KMS-11 (cell line): Measurements from ENCODE around the gene ANTKMT.

Source experiments
- H2AFZ ChIP-seq: fragments of 200-600 bp; sonication (generic); 2 replicates; pipeline ENCODE4 v1.6.1; 2016; ENCODE audit warnings: antibody characterized with exemption, mixed run types, low read depth
- H3K27ac ChIP-seq: fragments of 200-600 bp; sonication (generic); 2 replicates; pipeline ENCODE4 v1.6.1; 2016; ENCODE audit warnings: mild to moderate bottlenecking, mixed run types
- H3K27me3 ChIP-seq: fragments of 200-600 bp; sonication (generic); 2 replicates; pipeline ENCODE4 v1.6.1; 2017; ENCODE audit warnings: mild to moderate bottlenecking, low read depth, mixed run types, moderate library complexity; ENCODE audit not compliant: insufficient read depth
- H3K36me3 ChIP-seq: fragments of 200-600 bp; sonication (generic); 2 replicates; pipeline ENCODE4 v1.6.1; 2017; ENCODE audit warnings: mild to moderate bottlenecking, mixed run types; ENCODE audit not compliant: insufficient read depth
- H3K4me1 ChIP-seq: fragments of 200-600 bp; sonication (generic); 2 replicates; pipeline ENCODE4 v1.6.1; 2016; ENCODE audit warnings: mild to moderate bottlenecking, low read depth, mixed run types; ENCODE audit not compliant: poor library complexity, severe bottlenecking
- H3K4me2 ChIP-seq: fragments of 200-600 bp; sonication (generic); 2 replicates; pipeline ENCODE4 v1.7.0; 2016; ENCODE audit warnings: mild to moderate bottlenecking, mixed run types
- H3K4me3 ChIP-seq: fragments of 200-600 bp; sonication (generic); IDR thresholded peaks from 2 replicates; pipeline ENCODE4 v1.6.1; 2017; ENCODE audit warnings: low read depth, low read length, mixed read lengths; ENCODE audit not compliant: insufficient read depth
- H3K79me2 ChIP-seq: fragments of 200-600 bp; sonication (generic); 2 replicates; pipeline ENCODE4 v1.6.1; 2016; ENCODE audit warnings: low read depth, mixed run types; ENCODE audit not compliant: insufficient read depth
- H3K9ac ChIP-seq: fragments of 200-600 bp; sonication (generic); 2 replicates; pipeline ENCODE4 v1.6.1; 2016; ENCODE audit warnings: mild to moderate bottlenecking, mixed run types
- H4K20me1 ChIP-seq: fragments of 200-600 bp; sonication (generic); 2 replicates; pipeline ENCODE4 v1.6.1; 2016; ENCODE audit warnings: mild to moderate bottlenecking, mixed run types; ENCODE audit not compliant: insufficient read depth
- CTCF ChIP-seq: fragments of 200-600 bp; sonication (generic); conservative IDR thresholded peaks from 2 replicates; pipeline ENCODE4 v1.6.1; 2017; ENCODE audit warnings: low read depth, mild to moderate bottlenecking, antibody characterized with exemption, low read length, moderate library complexity, mixed read lengths

The ANTKMT gene

GRCh38 chr16:681746-682427, 39.1 kb upstream of the ANTKMT start:
- H3K79me2 ChIP-seq: peaks cover 18% of the 10 kb centered on the region
- peak overlapping the region; percentile 91 for H3K4me2 ChIP-seq
- no peak overlapping the region for H2AFZ ChIP-seq
- no peaks in the 10 kb centered on the region for H3K27me3 ChIP-seq
- no peaks in the 10 kb centered on the region; the same call in 1 of the 2 replicates for H3K36me3 ChIP-seq
- no peak for TF ChIP-seq CTCF
- H3K9ac ChIP-seq: no peak overlapping the region
- H3K4me1 ChIP-seq: no peaks in the 10 kb centered on the region
- H4K20me1 ChIP-seq: no peaks in the 10 kb centered on the region
- no peak overlapping the region for H3K4me3 ChIP-seq
- H3K27ac ChIP-seq: no peak overlapping the region

GRCh38 chr16:682493-683395, 38.2 kb upstream of the ANTKMT start:
- no peak overlapping the region for H3K4me3 ChIP-seq
- H3K36me3 ChIP-seq: no peaks in the 10 kb centered on the region; the same call in 1 of the 2 replicates
- no peaks in the 10 kb centered on the region for H3K27me3 ChIP-seq
- no peak overlapping the region for H3K9ac ChIP-seq
- H3K79me2 ChIP-seq: peaks cover 18% of the 10 kb centered on the region
- H3K4me1 ChIP-seq: no peaks in the 10 kb centered on the region
- no peaks in the 10 kb centered on the region for H4K20me1 ChIP-seq
- no peak overlapping the region for H2AFZ ChIP-seq
- H3K27ac ChIP-seq: no peak overlapping the region
- H3K4me2 ChIP-seq: no peak overlapping the region
- no peak for TF ChIP-seq CTCF

GRCh38 chr16:683396-684070, 37.4 kb upstream of the ANTKMT start:
- Histone ChIP-seq H3K4me2 (no peak overlapping the region), H3K9ac (no peak overlapping the region), H3K27me3 (no peaks in the 10 kb centered on the region), H3K4me1 (no peaks in the 10 kb centered on the region), H3K4me3 (no peak overlapping the region), H2AFZ (no peak overlapping the region), H3K27ac (no peak overlapping the region), H4K20me1 (no peaks in the 10 kb centered on the region), H3K79me2 (peaks cover 18% of the 10 kb centered on the region), H3K36me3 (no peaks in the 10 kb centered on the region; the same call in 1 of the 2 replicates)
- TF ChIP-seq CTCF: no peak

GRCh38 chr16:684071-684794, 36.7 kb upstream of the ANTKMT start, which contains the start of gene JMJD8:
JMJD8 (minus strand) TSS chr16:684334; CDS start chr16:684319, 15 bp downstream.
- Histone ChIP-seq H3K4me1 (peaks cover under 1% of the 10 kb centered on the region), H3K79me2 (peaks cover 18% of the 10 kb centered on the region), H4K20me1 (no peaks in the 10 kb centered on the region), H3K36me3 (no peaks in the 10 kb centered on the region; the same call in 1 of the 2 replicates), H3K9ac (no peak within 1 kb of the TSS), H3K4me2 (no peak within 1 kb of the TSS), H3K27me3 (no peaks in the 10 kb centered on the region), H2AFZ (no peak within 1 kb of the TSS), H3K4me3 (no peak within 1 kb of the TSS), H3K27ac (no peak within 1 kb of the TSS)
- no peak for TF ChIP-seq CTCF
